ENCODE measurements around the gene CADM1.

CADM1 gene

GRCh38 chr11:115409691-115410220 is 94.5 kb downstream of the CADM1 start:
- Histone ChIP-seq H3K27ac (no peak overlapping the region), H3K4me3 (no peak overlapping the region), H3K27me3 (no peaks in the 10 kb centered on the region)

GRCh38 chr11:115409116-115409670 is 95.0 kb downstream of the CADM1 start:
- H3K27me3 ChIP-seq, result no peaks in the 10 kb centered on the region
- intact Hi-C loops (cut with DNase I; ENCODE audit: low total_unique reads), result no loop called here
- H3K27ac ChIP-seq, result no peak overlapping the region
- no peaks in the 10 kb centered on the region for H3K9me3 ChIP-seq
- no peak for TF ChIP-seq CTCF (IDR thresholded peaks at IDR 0.05)
- H3K4me3 ChIP-seq, result no peak overlapping the region
- no peaks in the 10 kb centered on the region for H3K36me3 ChIP-seq
- H3K4me1 ChIP-seq, result peaks cover 0 to 35% (median 7%) of the 10 kb centered on the region in 4 donors
- DNase-seq, result no peak

More at GRCh38 chr11:115409691-115410220, 94.5 kb downstream of the CADM1 start:
- no peak for DNase-seq
- peaks cover 0 to 35% (median 7%) of the 10 kb centered on the region in 4 donors for H3K4me1 ChIP-seq
- TF ChIP-seq CTCF (IDR thresholded peaks at IDR 0.05), result no peak
- no peaks in the 10 kb centered on the region for H3K9me3 ChIP-seq
- H3K36me3 ChIP-seq, result no peaks in the 10 kb centered on the region
- intact Hi-C loops (cut with DNase I; ENCODE audit: low total_unique reads), result no loop called here

GRCh38 chr11:115408036-115408921 is 95.9 kb downstream of the CADM1 start:
- Histone ChIP-seq H3K27ac (peak overlapping the region in 1 of 2 donors; percentile 7), H3K36me3 (no peaks in the 10 kb centered on the region), H3K4me1 (peaks cover 0 to 35% (median 7%) of the 10 kb centered on the region in 4 donors), H3K27me3 (no peaks in the 10 kb centered on the region), H3K4me3 (no peak overlapping the region), H3K9me3 (no peaks in the 10 kb centered on the region)
- TF ChIP-seq CTCF (IDR thresholded peaks at IDR 0.05), result no peak
- intact Hi-C loops (cut with DNase I; ENCODE audit: low total_unique reads), result no loop called here
- DNase-seq, result no peak

- intact Hi-C loops (cut with DNase I; ENCODE audit: low total_unique reads), result no loop called here
- no peak for DNase-seq
- Histone ChIP-seq H3K27me3 (no peaks in the 10 kb centered on the region), H3K36me3 (no peaks in the 10 kb centered on the region), H3K9me3 (no peaks in the 10 kb centered on the region), H3K4me3 (no peak overlapping the region), H3K27ac (no peak overlapping the region), H3K4me1 (peaks cover 0 to 35% (median 7%) of the 10 kb centered on the region in 4 donors)
- no peak for TF ChIP-seq CTCF (IDR thresholded peaks at IDR 0.05)
These were observed 96.7 kb downstream of the CADM1 start for GRCh38 chr11:115407496-115407895.

GRCh38 chr11:115406404-115406803 is 97.8 kb downstream of the CADM1 start:
- DNase-seq, result no peak
- intact Hi-C loops (cut with DNase I; ENCODE audit: low total_unique reads), result no loop called here
- no peaks in the 10 kb centered on the region for H3K9me3 ChIP-seq
- no peaks in the 10 kb centered on the region for H3K36me3 ChIP-seq
- no peak overlapping the region for H3K27ac ChIP-seq
- H3K4me3 ChIP-seq, result no peak overlapping the region
- no peak for TF ChIP-seq CTCF (IDR thresholded peaks at IDR 0.05)
- peaks cover 0 to 35% (median 7%) of the 10 kb centered on the region in 4 donors for H3K4me1 ChIP-seq
- H3K27me3 ChIP-seq, result no peaks in the 10 kb centered on the region

Measured in tibial artery (tissue), 4 donors.